Stomach (tissue), 4 donors: ENCODE results near the gene CCDC110.

ENCODE experiments used
- POLR2A ChIP-seq, 4 donors: fragments of 450-650 bp; IDR thresholded peaks; one replicate each; pipeline ENCODE4 v1.6.1; 2016; ENCODE audit warnings: antibody characterized with exemption in 4 of 4, control low read depth in 2 of 4, mild to moderate bottlenecking in 1 of 4, moderate library complexity in 1 of 4
- TF ChIP-seq, protein P1 (sequence below), 7 experiments: fragments of 450-650 bp in 4 of 7; fragments of 200-600 bp in 3 of 7; sonication (generic) in 3 of 7; IDR thresholded peaks; one replicate each; pipeline ENCODE4 v1.5.1; 2016 to 2019; ENCODE audit warnings: antibody characterized with exemption in 7 of 7, control low read depth in 2 of 7, mild to moderate bottlenecking in 1 of 7

DNA sequence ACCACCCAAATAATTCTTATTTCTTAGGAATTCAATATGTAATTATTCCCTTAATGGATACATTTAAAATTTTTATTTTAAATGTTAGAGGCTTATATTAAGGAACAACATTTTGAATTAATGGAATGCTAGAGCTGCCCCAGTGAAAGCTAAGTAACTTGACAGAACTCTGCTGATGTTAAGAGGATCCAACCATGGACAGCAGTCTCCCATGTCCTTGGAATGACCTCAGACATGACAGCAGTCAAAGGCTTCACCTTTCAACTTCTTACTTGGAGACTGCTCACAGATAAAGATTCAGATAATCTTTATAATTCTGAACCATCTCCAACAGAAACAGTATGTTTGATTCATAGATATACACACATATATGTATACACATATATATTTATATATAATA lies 46.5 kb upstream of the CCDC110 start:
- TF ChIP-seq, protein P1, sequence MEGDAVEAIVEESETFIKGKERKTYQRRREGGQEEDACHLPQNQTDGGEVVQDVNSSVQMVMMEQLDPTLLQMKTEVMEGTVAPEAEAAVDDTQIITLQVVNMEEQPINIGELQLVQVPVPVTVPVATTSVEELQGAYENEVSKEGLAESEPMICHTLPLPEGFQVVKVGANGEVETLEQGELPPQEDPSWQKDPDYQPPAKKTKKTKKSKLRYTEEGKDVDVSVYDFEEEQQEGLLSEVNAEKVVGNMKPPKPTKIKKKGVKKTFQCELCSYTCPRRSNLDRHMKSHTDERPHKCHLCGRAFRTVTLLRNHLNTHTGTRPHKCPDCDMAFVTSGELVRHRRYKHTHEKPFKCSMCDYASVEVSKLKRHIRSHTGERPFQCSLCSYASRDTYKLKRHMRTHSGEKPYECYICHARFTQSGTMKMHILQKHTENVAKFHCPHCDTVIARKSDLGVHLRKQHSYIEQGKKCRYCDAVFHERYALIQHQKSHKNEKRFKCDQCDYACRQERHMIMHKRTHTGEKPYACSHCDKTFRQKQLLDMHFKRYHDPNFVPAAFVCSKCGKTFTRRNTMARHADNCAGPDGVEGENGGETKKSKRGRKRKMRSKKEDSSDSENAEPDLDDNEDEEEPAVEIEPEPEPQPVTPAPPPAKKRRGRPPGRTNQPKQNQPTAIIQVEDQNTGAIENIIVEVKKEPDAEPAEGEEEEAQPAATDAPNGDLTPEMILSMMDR (IDR thresholded peaks at IDR 0.05) = no peak
- TF ChIP-seq POLR2A (IDR thresholded peaks at IDR 0.05) = no peak
